SKM-1 (cell line): ENCODE measurements around the gene GOLGA6L24.
"Not testable (repeated sequence)": the region's sequence is repeated elsewhere in the genome, so short reads cannot be mapped to it uniquely, and the experiment has no call there.

Source experiments
- DNase-seq: peaks from one replicate; lab custom pipeline; 2025; ENCODE audit not compliant: unreplicated experiment; lab: John Stamatoyannopoulos, UW

The GOLGA6L24 gene, protein sequence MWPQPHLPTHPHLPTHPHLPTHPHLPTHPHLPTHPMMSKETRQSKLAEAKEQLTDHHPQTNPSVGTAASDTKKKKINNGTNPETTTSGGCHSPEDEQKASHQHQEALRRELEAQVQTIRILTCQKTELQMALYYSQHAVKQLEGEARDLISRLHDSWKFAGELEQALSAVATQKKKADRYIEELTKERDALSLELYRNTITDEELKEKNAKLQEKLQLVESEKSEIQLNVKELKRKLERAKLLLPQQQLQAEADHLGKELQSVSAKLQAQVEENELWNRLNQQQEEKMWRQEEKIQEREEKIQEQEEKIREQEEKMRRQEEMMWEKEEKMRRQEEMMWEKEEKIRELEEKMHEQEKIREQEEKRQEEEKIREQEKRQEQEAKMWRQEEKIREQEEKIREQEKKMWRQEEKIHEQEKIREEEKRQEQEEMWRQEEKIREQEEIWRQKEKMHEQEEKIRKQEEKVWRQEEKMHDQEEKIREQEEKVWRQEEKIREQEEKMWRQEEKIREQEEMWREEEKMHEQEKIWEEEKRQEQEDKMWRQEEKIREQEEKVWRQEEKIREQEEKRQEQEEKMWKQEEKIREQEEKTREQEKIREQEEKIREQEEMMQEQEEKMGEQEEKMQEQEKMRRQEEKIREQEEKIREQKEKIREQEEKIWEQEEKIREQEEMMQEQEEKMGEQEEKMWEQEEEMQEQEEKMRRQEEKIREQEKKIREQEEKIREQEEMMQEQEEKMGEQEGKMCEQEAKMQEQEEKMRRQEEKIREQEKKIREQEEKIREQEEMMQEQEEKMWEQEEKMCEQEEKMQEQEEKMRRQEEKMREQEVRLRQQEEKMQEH

DNA sequence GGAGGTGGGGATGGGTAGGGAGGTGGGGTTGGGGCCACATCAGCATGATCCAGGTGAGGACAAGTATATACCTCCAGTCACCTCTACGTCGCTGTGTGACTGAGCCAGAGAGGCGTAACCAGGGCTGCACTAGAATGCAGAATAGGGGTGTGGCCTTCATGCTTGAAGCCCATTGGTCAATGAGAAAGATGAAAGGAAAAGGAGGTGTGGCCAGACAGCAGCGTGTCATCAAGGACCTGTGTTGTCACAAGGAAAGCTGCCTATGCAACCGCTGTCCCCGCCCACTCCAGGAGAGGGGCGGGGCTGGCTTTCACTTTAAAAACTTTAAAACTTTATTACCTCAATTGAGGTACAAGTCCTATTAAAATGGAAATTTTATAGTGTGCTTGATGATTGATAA, at the start of gene GOLGA6L24:
Gene GOLGA6L24, minus strand, starts transcription at position 101 of the 400 bp plus-strand sequence. Its CDS starts 61 bp downstream, at position 40.
- not testable (repeated sequence) for DNase-seq

DNA sequence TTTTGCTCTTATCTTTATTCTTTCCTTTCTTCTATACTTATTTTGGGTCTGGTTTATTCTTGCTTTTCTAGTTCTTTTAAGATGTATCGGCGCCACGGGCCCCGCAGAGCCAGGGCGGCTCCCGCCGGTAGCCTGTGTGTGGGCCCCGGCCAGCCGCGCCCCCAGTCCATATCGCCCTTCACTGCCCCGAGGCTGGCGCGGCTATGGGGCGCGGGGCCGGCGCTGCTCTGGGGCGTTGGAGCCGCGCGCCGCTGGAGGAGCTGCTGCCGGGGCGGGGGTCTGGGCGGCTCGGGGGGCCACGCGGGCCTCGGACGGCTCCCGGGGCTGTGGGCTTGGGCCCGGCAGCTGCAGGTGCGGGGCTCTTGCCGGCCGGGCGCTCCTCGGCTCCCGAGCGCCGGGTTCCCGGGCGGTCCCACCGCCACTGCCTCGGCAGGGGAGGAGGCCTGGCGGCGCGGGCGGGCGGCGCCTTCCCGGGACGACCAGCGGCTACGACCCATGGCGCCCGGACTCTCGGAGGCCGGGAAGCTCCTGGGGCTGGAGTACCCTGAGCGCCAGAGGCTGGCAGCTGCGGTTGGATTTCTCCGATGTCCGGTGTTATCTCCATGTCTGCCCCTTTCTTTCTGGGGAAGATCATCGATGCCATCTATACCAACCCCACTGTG, 45.0 kb upstream of the GOLGA6L24 start:
- not testable (repeated sequence) for DNase-seq

DNA sequence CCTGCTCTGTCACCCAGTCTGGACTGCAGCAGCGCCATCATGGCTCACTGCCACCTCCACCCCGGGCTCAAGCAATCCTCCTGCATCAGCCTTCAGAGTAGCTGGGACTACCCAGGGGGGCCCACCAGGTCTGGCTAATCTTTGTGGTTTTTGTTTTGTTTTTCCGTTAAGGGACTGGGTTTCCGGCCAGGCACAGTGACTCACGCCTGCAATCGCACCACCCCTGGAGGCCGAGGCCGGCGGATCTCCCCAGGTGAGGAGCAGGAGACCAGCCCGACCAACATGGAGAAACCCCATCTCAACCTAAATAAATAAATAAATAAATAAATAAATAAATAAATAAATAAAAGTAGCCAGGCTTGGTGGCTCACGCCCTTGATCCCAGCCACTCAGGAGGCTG, 38.1 kb upstream of the GOLGA6L24 start:
- not testable (repeated sequence) for DNase-seq

DNA sequence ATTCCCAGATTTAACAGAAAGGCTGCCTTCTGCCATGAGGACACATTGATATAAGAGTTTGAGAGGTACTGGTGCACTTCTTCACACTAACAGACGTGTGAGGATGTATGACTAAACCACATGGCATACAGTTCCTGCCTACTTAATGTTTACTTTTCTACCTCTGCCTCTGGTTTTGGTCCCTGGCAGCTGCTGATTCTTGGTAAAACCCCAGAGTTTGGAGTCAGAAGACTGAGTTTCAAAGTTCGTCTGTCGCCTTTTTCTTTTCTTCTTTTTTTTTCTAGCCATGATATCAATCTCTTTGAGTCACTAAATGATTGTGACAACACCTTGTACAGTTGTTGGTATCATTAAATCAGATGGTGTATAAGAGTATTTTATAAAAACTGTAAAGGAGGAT, 22.2 kb upstream of the GOLGA6L24 start:
- not testable (repeated sequence) for DNase-seq

DNA sequence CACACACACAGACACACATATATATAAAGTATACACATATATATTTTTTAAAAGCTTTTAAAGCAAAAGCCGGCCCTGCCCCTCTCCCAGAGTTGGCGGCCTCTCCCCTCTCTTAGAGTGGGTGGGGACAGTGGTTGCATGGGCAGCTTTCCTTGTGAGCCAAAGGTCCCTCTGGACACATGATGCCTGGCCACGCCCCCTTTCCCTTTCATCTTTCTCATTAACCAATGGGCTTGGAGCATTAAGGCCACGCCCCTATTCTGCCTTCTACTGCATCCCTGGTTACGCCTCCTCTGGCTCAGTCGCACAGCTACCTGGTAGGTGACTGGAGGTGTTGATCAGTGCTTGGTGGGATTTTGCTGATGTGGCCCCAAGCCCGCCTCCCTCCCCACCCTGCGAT, 20.5 kb upstream of the GOLGA6L24 start, which contains the start of gene GOLGA8F:
Gene GOLGA8F, plus strand, starts transcription at position 301 of the 400 bp plus-strand sequence. Its CDS starts 98 bp downstream, at position 399.
- DNase-seq, result not testable (repeated sequence)

DNA sequence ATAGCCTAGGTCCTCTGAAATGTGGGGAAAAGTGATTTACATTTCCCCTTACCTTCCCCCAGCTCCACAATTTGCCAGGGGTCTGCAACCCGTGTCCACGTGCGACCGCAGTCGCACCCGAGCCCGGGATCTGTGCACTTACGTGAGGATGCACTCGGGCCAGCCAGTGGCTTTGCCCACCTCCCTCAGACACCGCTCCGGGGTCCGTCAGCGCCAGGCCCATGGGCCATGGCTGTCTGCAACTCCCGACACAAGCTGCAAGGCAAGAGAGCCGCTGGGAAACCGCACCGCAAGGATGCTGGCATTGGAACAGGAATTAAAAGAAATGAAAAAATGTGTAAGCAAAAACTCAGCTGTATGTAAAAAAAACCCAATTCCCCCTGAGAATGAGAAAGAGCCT, 7.6 kb upstream of the GOLGA6L24 start:
- DNase-seq, result not testable (repeated sequence)

DNA sequence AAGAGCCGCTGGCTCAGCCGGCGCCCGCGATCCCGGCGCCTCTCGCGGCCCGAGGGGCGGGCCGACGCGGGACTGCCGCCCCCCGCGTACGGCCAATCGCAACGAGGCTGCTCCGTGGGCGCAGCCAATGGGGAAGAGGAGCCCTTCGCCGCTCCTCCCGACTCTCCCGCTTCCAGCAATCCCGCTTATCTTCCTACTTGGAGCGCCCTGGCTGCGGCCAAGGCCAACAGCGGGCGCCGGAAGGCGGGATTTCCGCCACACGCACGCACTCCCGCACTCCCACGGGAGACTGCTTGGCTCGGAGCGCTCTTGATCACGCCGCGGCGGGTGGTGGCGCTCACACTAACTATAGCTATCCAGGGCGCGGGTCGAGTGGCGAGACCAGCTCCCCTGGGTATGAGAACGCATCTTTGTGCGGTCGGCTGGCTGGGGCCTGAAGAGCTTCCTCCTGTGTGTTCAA, 35.7 kb downstream of the GOLGA6L24 start, which contains the start of gene HERC2:
Gene HERC2, minus strand, starts transcription at position 51 of the 460 bp plus-strand sequence. CDS start 746 bp downstream, outside the sequence.
- DNase-seq, result not testable (repeated sequence)

DNA sequence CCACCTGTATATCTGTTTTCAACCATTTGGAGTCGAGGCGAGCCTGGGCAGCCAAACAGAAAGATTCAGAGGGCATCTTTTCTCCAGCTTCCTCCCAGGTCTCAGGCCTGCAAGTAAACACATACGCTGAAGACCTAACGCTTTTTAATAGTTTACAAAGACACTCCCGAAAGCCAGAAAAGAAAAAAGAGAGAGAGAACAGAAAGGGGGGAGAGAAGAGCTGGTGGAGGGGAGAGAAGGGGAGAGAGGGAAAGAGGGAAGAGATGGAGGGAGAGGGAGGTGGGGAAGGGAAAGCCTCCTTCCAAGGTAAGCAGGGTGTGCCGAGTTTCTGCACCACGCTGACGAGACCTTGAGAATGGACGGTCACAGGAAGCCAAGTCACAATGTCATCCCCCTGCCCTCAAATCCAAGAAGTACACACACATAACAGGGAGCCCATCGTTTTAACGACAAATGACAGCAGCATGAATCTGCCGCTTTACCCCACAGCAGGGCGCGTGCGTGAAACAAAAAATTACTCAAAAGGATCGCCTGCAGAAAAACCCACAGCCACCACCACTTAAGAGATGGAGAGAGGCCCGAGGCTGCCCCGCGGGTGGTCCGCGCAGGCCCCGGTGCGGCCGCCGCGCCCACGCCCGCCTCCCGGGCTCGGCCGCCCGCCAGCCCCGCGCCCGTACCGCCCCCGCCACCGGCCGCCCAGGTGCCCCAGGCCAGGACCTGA, 36.4 kb downstream of the GOLGA6L24 start:
- DNase-seq, result not testable (repeated sequence)

DNA sequence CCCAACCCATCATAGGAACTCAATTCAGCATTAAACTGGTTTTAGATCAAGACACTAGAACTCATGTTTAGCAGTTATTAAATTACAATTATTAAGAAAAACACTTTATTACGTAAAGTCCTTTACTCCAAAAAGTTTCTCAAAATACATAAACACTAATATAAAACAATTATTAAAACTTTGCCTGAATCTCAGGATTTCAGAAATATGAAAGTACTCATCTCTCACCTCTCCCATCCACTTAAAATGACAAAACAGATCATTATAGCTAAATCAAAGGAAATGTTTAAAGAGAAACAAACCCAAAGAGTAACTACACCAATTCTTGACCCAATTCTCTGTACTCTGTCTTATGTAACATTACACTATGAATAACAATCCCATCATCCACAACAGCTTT, 38.2 kb downstream of the GOLGA6L24 start:
- not testable (repeated sequence) for DNase-seq

DNA sequence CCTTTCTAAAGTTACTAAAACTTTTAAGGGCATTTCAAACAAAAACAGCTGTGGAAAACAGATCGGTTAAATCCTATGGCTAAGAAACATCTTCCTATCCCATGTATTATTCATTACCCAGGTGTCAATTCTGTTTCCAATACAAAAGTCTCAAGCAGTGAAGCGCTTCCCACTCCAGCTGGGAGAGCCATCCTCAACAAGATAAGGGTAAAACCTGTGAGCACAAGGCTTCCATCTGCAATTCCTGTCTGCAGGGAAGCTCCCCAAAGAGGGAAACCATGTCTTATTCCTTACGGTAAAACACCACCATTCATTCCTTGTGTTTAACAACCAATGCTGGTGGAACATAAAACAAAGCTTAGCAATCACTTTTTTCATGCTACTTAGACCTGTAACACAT, 39.1 kb downstream of the GOLGA6L24 start:
- DNase-seq, result not testable (repeated sequence)

DNA sequence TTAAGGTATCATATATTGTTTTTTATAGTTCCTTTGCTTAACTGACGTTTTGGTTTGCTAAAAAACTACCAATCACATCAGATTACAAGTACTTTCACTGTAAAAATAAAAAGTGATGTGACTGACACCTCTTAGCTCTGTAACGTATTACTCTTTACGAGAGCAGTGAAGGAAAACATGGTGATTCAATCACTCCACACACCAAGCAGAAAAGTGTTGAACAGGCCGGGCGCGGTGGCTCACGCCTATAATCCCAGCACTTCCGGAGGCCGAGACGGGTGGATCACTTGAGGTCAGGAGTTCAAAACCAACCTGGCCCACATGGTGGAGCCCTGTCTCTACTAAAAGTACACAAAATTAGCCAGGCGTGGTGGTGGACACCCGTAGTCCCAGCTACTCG, 39.8 kb downstream of the GOLGA6L24 start:
- DNase-seq, result not testable (repeated sequence)

DNA sequence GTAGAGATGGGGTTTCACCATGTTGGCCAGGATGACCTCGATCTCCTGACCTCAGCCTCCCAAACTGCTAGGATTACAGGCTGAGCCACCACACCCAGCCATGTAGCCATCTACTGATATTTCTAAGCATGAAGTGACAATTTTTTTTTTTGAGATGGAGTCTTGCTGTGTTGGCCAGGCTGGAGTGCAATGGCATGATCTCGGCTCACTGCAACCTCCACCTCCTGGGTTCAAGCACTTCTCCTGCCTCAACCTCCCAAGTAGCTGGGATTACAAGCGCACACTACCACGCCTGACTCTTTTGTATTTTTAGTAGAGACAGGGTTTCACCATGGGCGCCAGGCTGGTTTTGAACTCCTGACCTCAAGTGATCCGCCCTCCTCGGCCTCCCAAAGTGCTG, 40.9 kb downstream of the GOLGA6L24 start:
- DNase-seq, result not testable (repeated sequence)

DNA sequence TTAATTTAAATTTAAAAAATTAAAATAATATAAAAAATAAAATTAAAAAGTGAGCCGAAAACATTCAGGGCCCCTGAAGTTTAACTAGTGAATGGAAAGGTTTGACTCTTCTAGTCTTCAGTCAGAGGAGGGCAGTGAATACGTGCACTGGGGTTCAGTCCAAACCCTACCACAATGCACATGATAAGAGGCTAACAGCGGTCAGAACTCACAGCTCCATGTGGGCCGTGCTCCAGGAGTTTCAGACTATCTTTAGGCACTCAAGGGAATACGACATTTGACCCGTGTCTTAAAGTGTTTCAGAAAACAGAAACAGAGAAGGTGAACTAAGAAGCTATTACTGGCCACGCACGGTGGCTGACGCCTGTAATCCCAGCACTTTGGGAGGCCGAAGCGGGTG, 47.4 kb downstream of the GOLGA6L24 start:
- DNase-seq, result not testable (repeated sequence)

DNA sequence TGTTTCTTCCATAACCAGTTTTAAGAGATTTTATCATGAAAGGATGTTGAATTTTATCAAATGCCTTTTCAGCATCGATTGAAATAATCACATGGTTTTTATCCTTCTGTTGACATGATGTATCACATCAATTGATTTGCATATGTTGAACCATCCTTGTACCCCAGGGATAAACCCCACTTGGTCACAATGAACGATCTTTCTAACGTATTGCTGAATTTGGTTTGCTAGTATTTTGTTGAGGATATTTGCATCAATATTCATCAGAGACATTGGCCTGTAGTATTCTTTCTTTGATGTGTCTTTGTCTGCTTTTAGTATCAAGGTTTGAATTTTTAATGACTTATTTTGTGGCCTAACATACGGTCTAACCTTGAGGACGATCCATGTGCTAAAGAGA, 49.2 kb downstream of the GOLGA6L24 start:
- DNase-seq, result not testable (repeated sequence)
